Mesenteric fat pad (tissue), 1 donor: ENCODE results near the gene EFNA4. TPM values are rescaled to one million over a fixed set of nuclear protein-coding genes. Genes with fewer than 3 reads are reported as not detected.
"Not testable (repeated sequence)": the region's sequence is repeated elsewhere in the genome, so short reads cannot be mapped to it uniquely, and the experiment has no call there.

Experiments
- DNase-seq: peaks from one replicate; pipeline ENCODE4 v3.0.0-alpha.2; 2020; ENCODE audit warnings: low spot score
- total RNA-seq: library from RNA; stranded (reverse); fragmentation: NEBNext Ultra II Directional; extraction: Animal tissue kit (Norgen Biotek cat#: 25700); gene quantifications from one replicate; pipeline ENCODE4 v1.2.1, GENCODE V29; 2021
- donor health status: DM: yes; HTN: yes; CAD: no.

EFNA4 gene
- total RNA-seq, 1 donor from 2014 or later: 3.1 TPM

DNA sequence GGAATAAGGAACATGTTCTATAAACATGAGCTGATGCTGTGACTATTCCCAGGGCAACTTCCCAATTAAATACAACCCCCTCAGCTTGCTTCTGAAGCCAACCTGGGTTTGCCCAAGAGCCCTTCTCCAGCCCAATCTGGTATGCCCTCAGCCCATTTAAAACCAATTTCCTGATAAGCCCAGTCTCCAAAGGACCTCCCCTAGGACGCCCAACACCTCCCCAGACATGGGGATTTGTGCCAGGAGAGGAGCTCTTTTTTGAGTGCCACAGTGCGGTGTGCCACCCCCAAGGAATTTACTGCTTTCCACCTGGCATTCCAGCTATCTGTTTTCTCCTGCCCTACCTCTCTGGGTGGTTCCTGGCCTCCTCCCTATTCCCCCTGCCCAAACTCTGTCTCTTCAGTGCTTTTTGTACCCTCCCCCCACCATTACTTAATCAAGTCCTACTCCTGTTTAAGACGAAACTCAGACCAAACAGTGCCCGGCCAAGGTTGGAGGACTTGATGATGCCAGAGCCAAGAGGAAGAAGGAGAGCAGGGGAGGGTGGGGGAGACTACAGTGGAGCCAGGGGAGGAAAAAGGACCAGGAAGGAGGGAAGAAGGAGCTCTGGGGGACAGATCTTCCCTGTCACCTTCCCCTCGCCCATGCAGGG is 52.7 kb downstream of the EFNA4 start:
- no peak for DNase-seq

DNA sequence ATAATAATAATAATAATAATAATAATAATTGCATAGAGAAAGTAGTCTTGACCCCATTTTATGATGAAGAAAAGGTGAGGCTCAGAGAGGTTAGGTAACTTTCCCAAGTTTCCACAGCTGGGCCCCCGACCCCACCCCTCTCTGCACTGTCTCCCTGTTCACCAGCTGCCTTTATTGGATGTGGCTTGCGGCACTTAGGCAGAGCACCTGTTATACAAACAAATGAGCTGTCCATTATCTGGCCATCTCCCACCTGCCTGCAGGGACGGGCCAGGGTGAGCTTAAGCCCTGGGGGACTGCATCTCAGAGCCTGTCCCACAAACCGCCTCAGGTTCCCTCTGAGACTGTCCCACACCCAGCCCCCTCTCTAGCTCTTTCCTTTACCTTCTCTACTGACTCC is 54.1 kb downstream of the EFNA4 start:
- no peak for DNase-seq

DNA sequence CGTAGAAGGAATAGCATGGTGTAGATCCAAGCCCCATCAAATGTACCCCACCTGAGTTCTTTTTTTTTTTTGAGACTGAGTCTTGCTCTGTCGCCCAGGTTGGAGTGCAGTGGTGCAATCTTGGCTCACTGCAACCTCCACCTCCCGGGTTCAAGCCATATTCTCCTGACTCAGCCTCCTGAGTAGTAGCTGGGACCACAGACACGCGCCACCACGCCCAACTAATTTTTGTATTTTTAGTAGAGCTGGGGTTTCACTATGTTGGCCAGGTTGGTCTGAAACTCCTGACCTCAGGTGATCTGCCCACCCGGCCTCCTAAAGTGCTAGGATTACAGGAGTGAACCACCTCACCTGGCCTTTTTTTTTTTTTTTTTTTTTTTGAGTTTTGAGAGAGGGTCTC is 54.5 kb downstream of the EFNA4 start:
- DNase-seq: not testable (repeated sequence)

Other genes with a start within 250 kb of the EFNA4 start
- 0.96 TPM for gene KCNN3, start 193.5 kb upstream of the EFNA4 start, total RNA-seq
- 31.2 TPM for gene PMVK, start 127.0 kb upstream of the EFNA4 start, total RNA-seq
- gene PBXIP1, start 107.6 kb upstream of the EFNA4 start, total RNA-seq: 43.5 TPM
- gene PYGO2, start 102.0 kb upstream of the EFNA4 start, total RNA-seq: 22.2 TPM
- 199 TPM for gene SHC1, start 93.0 kb upstream of the EFNA4 start, total RNA-seq
- gene CKS1B, start 89.1 kb upstream of the EFNA4 start, total RNA-seq: 41.2 TPM
- 43.7 TPM for gene FLAD1, start 80.4 kb upstream of the EFNA4 start, total RNA-seq
- not detected for gene LENEP, start 70.2 kb upstream of the EFNA4 start, total RNA-seq
- gene ZBTB7B, start 60.9 kb upstream of the EFNA4 start, total RNA-seq: 80.4 TPM
- 0.87 TPM for gene DCST2, start 30.0 kb upstream of the EFNA4 start, total RNA-seq
- gene DCST1, start 29.9 kb upstream of the EFNA4 start, total RNA-seq: not detected
- gene ADAM15, start 12.4 kb upstream of the EFNA4 start, total RNA-seq: 176 TPM
- gene EFNA3, start 15.1 kb downstream of the EFNA4 start, total RNA-seq: 0.58 TPM
- gene EFNA1, start 64.1 kb downstream of the EFNA4 start, total RNA-seq: 17.8 TPM
- 30.2 TPM for gene SLC50A1, start 72.1 kb downstream of the EFNA4 start, total RNA-seq
- 76.2 TPM for gene DPM3, start 76.8 kb downstream of the EFNA4 start, total RNA-seq
- 155 TPM for gene KRTCAP2, start 109.6 kb downstream of the EFNA4 start, total RNA-seq
- gene TRIM46, start 110.1 kb downstream of the EFNA4 start, total RNA-seq: 0.22 TPM
- gene THBS3, start 144.2 kb downstream of the EFNA4 start, total RNA-seq: 17.9 TPM
- 40.0 TPM for gene MTX1, start 145.0 kb downstream of the EFNA4 start, total RNA-seq
- gene ENTREP3, start 191.7 kb downstream of the EFNA4 start, total RNA-seq: 25.2 TPM
- gene SCAMP3, start 198.6 kb downstream of the EFNA4 start, total RNA-seq: 69.7 TPM
- gene CLK2, start 209.8 kb downstream of the EFNA4 start, total RNA-seq: 34.7 TPM
- gene HCN3, start 213.7 kb downstream of the EFNA4 start, total RNA-seq: 3.3 TPM
- gene PKLR, start 237.7 kb downstream of the EFNA4 start, total RNA-seq: not detected
- gene FDPS, start 245.1 kb downstream of the EFNA4 start, total RNA-seq: 91.7 TPM